GM18867 (cell line): Measurements from ENCODE around the gene NR4A2.
"Not testable (repeated sequence)": the region's sequence is repeated elsewhere in the genome, so short reads cannot be mapped to it uniquely, and the experiment has no call there.

ENCODE experiments used
- ATAC-seq: cut with Tn5 transposase; IDR thresholded peaks from one replicate; pipeline ENCODE4 v1.9.1; 2021; ENCODE audit warnings: mild to moderate bottlenecking, moderate library complexity; ENCODE audit not compliant: unreplicated experiment

NR4A2 gene

GRCh38 chr2:156322686-156323231 is 9.8 kb downstream of the NR4A2 start:
- no peak for ATAC-seq

GRCh38 chr2:156322051-156322685 is 10.4 kb downstream of the NR4A2 start:
- no peak for ATAC-seq

- ATAC-seq, result no peak
These were observed 11.1 kb downstream of the NR4A2 start for GRCh38 chr2:156321243-156321904.

GRCh38 chr2:156320486-156321098 is 11.9 kb downstream of the NR4A2 start:
- ATAC-seq, result no peak

- no peak for ATAC-seq
These were observed 12.6 kb downstream of the NR4A2 start for GRCh38 chr2:156319811-156320485.

- no peak for ATAC-seq
These were observed 14.9 kb downstream of the NR4A2 start for GRCh38 chr2:156317631-156318030.

GRCh38 chr2:156311976-156312375 is 20.5 kb downstream of the NR4A2 start:
- no peak for ATAC-seq

- no peak for ATAC-seq
These were observed 21.7 kb downstream of the NR4A2 start for GRCh38 chr2:156310773-156311172.

GRCh38 chr2:156309917-156310316 is 22.6 kb downstream of the NR4A2 start:
- no peak for ATAC-seq

- peak; percentile 66 for ATAC-seq
These were observed 23.4 kb downstream of the NR4A2 start for GRCh38 chr2:156309167-156309566.

GRCh38 chr2:156306821-156307220 is 25.7 kb downstream of the NR4A2 start:
- no peak for ATAC-seq

GRCh38 chr2:156305121-156305520 is 27.4 kb downstream of the NR4A2 start:
- no peak for ATAC-seq

GRCh38 chr2:156300337-156300736 is 32.2 kb downstream of the NR4A2 start:
- ATAC-seq, result no peak

GRCh38 chr2:156294945-156295580 is 37.5 kb downstream of the NR4A2 start:
- ATAC-seq, result no peak

- not testable (repeated sequence) for ATAC-seq
These were observed 39.1 kb downstream of the NR4A2 start for GRCh38 chr2:156293382-156293781.

GRCh38 chr2:156279446-156280150 is 52.9 kb downstream of the NR4A2 start:
- ATAC-seq, result no peak
